Mesendoderm (in vitro differentiated cells): ENCODE results near the gene TNFRSF8.
A peak's percentile ranks its signal among the peaks of the same experiment; 100 is the strongest.

ENCODE experiments used
- DNase-seq: peaks from one replicate; pipeline ENCODE4 v3.0.0; 2013
- H2AK5ac ChIP-seq: 2 replicates; pipeline ENCODE4 v1.6.1; 2013; ENCODE audit warnings: low read length, inconsistent platforms
- H2BK120ac ChIP-seq: 2 replicates; pipeline ENCODE4 v1.6.1; 2013; ENCODE audit warnings: low read depth, mild to moderate bottlenecking, low read length, moderate library complexity, mixed read lengths
- H2BK15ac ChIP-seq: replicated peaks from 2 replicates; pipeline ENCODE4 v1.6.1; 2013; ENCODE audit warnings: low read depth, mild to moderate bottlenecking, moderate library complexity
- H2BK5ac ChIP-seq: 2 replicates; pipeline ENCODE4 v1.6.1; 2013; ENCODE audit warnings: low read length, inconsistent platforms
- H3K18ac ChIP-seq: 2 replicates; pipeline ENCODE4 v1.6.1; 2013; ENCODE audit warnings: mild to moderate bottlenecking, low read length, mixed read lengths
- H3K23ac ChIP-seq: one replicate; pipeline ENCODE4 v1.6.1; 2013; ENCODE audit warnings: low read length
- H3K27ac ChIP-seq: 2 replicates; pipeline ENCODE4 v1.5.1; 2013; ENCODE audit warnings: low read depth, mild to moderate bottlenecking, inconsistent platforms, low read length, moderate library complexity
- H3K27me3 ChIP-seq: 2 replicates; pipeline ENCODE4 v1.6.1; 2013; ENCODE audit warnings: low read length, control low read depth, mild to moderate bottlenecking, inconsistent platforms; ENCODE audit not compliant: insufficient read depth, poor library complexity
- H3K36me3 ChIP-seq: 2 replicates; pipeline ENCODE4 v1.6.1; 2013; ENCODE audit warnings: low read length, inconsistent platforms; ENCODE audit not compliant: control insufficient read depth, insufficient read depth
- H3K4ac ChIP-seq: one replicate; pipeline ENCODE4 v1.6.1; 2013; ENCODE audit warnings: low read depth, mild to moderate bottlenecking, low read length, moderate library complexity
- H3K4me1 ChIP-seq: 2 replicates; pipeline ENCODE4 v1.6.1; 2013; ENCODE audit warnings: low read depth, low read length, inconsistent platforms; ENCODE audit not compliant: control insufficient read depth
- H3K4me2 ChIP-seq: 2 replicates; pipeline ENCODE4 v1.6.1; 2013; ENCODE audit warnings: low read length
- H3K4me3 ChIP-seq: 2 replicates; pipeline ENCODE4 v1.5.1; 2013; ENCODE audit warnings: mild to moderate bottlenecking, low read length
- H3K56ac ChIP-seq: one replicate; pipeline ENCODE4 v1.6.1; 2013; ENCODE audit warnings: low read length
- H3K79me1 ChIP-seq: 2 replicates; pipeline ENCODE4 v1.6.1; 2013; ENCODE audit warnings: low read length, inconsistent platforms
- H3K79me2 ChIP-seq: 2 replicates; pipeline ENCODE4 v1.6.1; 2013; ENCODE audit warnings: mild to moderate bottlenecking, low read length; ENCODE audit not compliant: control insufficient read depth, insufficient read depth
- H3K9ac ChIP-seq: 2 replicates; pipeline ENCODE4 v1.6.1; 2013; ENCODE audit warnings: low read length, inconsistent platforms
- H4K5ac ChIP-seq: one replicate; pipeline ENCODE4 v1.6.1; 2013; ENCODE audit warnings: low read length
- H4K8ac ChIP-seq: one replicate; pipeline ENCODE4 v1.6.1; 2013; ENCODE audit warnings: low read depth, mild to moderate bottlenecking, control low read depth, low read length, moderate library complexity
- WGBS: extraction: QIAGEN DNeasy Blood & Tissue Kit; methylation state at CpG from one replicate; pipeline ENCODE4 v1.1.7; 2013; ENCODE audit warnings: low lambda C conversion rate, missing lambda C conversion rate; ENCODE audit not compliant: insufficient coverage; ENCODE audit errors: extremely low coverage; 5-methylcytosine and 5-hydroxymethylcytosine counted together

Gene TNFRSF8

GRCh38 chr1:12161662-12162458 lies 98.8 kb downstream of the TNFRSF8 start:
- H3K4me2 ChIP-seq = no peak overlapping the region
- H3K79me2 ChIP-seq = no peaks in the 10 kb centered on the region
- H2BK120ac ChIP-seq = no peak overlapping the region
- H3K56ac ChIP-seq = peak overlapping the region; percentile 60
- no peaks in the 10 kb centered on the region for H3K36me3 ChIP-seq
- peaks cover 10% of the 10 kb centered on the region for H3K4me1 ChIP-seq
- no peaks in the 10 kb centered on the region for H3K79me1 ChIP-seq
- no peak overlapping the region for H3K4me3 ChIP-seq
- no peak overlapping the region for H2AK5ac ChIP-seq
- no peak overlapping the region for H3K18ac ChIP-seq
- H3K27me3 ChIP-seq = no peaks in the 10 kb centered on the region
- no peak overlapping the region for H3K4ac ChIP-seq
- H4K5ac ChIP-seq = no peak overlapping the region
- no peak overlapping the region for H3K9ac ChIP-seq
- DNase-seq = peak; percentile 93
- no CpG with 5 or more reads among the region's 9 CpGs for WGBS
- H4K8ac ChIP-seq = no peak overlapping the region
- H3K23ac ChIP-seq = no peak overlapping the region
- no peak overlapping the region for H3K27ac ChIP-seq
- H2BK15ac ChIP-seq = no peak overlapping the region
- H2BK5ac ChIP-seq = no peak overlapping the region

GRCh38 chr1:12162459-12163137 lies 99.5 kb downstream of the TNFRSF8 start:
- no peak overlapping the region for H3K18ac ChIP-seq
- no peak overlapping the region for H3K27ac ChIP-seq
- H2BK120ac ChIP-seq = no peak overlapping the region
- H3K56ac ChIP-seq = no peak overlapping the region
- H3K9ac ChIP-seq = no peak overlapping the region
- H2BK15ac ChIP-seq = no peak overlapping the region
- H3K4me3 ChIP-seq = no peak overlapping the region
- no peak overlapping the region for H3K4ac ChIP-seq
- H3K79me2 ChIP-seq = no peaks in the 10 kb centered on the region
- peaks cover 10% of the 10 kb centered on the region for H3K4me1 ChIP-seq
- no peak overlapping the region for H3K23ac ChIP-seq
- H4K5ac ChIP-seq = no peak overlapping the region
- no CpG with 5 or more reads among the region's 11 CpGs for WGBS
- peaks cover 2% of the 10 kb centered on the region for H3K27me3 ChIP-seq
- DNase-seq = no peak
- no peak overlapping the region for H2BK5ac ChIP-seq
- no peaks in the 10 kb centered on the region for H3K79me1 ChIP-seq
- no peak overlapping the region for H4K8ac ChIP-seq
- H2AK5ac ChIP-seq = no peak overlapping the region
- H3K36me3 ChIP-seq = no peaks in the 10 kb centered on the region
- H3K4me2 ChIP-seq = no peak overlapping the region

- Histone ChIP-seq H2BK5ac (no peak overlapping the region), H3K79me2 (no peaks in the 10 kb centered on the region), H3K18ac (no peak overlapping the region), H2BK15ac (no peak overlapping the region), H2BK120ac (no peak overlapping the region), H3K27me3 (peaks cover 2% of the 10 kb centered on the region), H4K5ac (no peak overlapping the region), H3K56ac (no peak overlapping the region), H2AK5ac (no peak overlapping the region), H3K4me3 (no peak overlapping the region), H3K4ac (no peak overlapping the region), H3K9ac (no peak overlapping the region), H3K36me3 (no peaks in the 10 kb centered on the region), H3K4me2 (no peak overlapping the region), H3K79me1 (no peaks in the 10 kb centered on the region), H3K27ac (no peak overlapping the region), H3K23ac (no peak overlapping the region), H4K8ac (no peak overlapping the region), H3K4me1 (peaks cover 7% of the 10 kb centered on the region)
- no CpG with 5 or more reads among the region's 9 CpGs for whole genome bisulfite sequencing
- no peak for DNase-seq
Observed at GRCh38 chr1:12163210-12163609, 100.1 kb downstream of the TNFRSF8 start.

GRCh38 chr1:12164210-12164609 lies 101.1 kb downstream of the TNFRSF8 start:
- Histone ChIP-seq H2AK5ac (no peak overlapping the region), H2BK120ac (no peak overlapping the region), H4K5ac (no peak overlapping the region), H3K4me2 (no peak overlapping the region), H3K79me2 (no peaks in the 10 kb centered on the region), H3K27me3 (peaks cover 2% of the 10 kb centered on the region), H4K8ac (no peak overlapping the region), H3K79me1 (no peaks in the 10 kb centered on the region), H3K4ac (no peak overlapping the region), H3K23ac (no peak overlapping the region), H3K4me3 (no peak overlapping the region), H3K9ac (no peak overlapping the region), H3K56ac (no peak overlapping the region), H3K27ac (no peak overlapping the region), H2BK15ac (no peak overlapping the region), H3K18ac (no peak overlapping the region), H3K36me3 (no peaks in the 10 kb centered on the region), H3K4me1 (peaks cover 5% of the 10 kb centered on the region), H2BK5ac (no peak overlapping the region)
- WGBS = no CpG with 5 or more reads among the region's 5 CpGs
- no peak for DNase-seq

GRCh38 chr1:12165342-12165741 lies 102.2 kb downstream of the TNFRSF8 start:
- H2BK120ac ChIP-seq = no peak overlapping the region
- H4K8ac ChIP-seq = no peak overlapping the region
- no peaks in the 10 kb centered on the region for H3K79me1 ChIP-seq
- peaks cover 2% of the 10 kb centered on the region for H3K27me3 ChIP-seq
- H3K36me3 ChIP-seq = no peaks in the 10 kb centered on the region
- H3K27ac ChIP-seq = no peak overlapping the region
- H3K79me2 ChIP-seq = no peaks in the 10 kb centered on the region
- WGBS = no CpG with 5 or more reads among the region's 4 CpGs
- no peak overlapping the region for H3K4me3 ChIP-seq
- peaks cover 5% of the 10 kb centered on the region for H3K4me1 ChIP-seq
- H2AK5ac ChIP-seq = no peak overlapping the region
- DNase-seq = no peak
- no peak overlapping the region for H3K56ac ChIP-seq
- no peak overlapping the region for H2BK5ac ChIP-seq
- H3K9ac ChIP-seq = no peak overlapping the region
- no peak overlapping the region for H3K4ac ChIP-seq
- H3K18ac ChIP-seq = no peak overlapping the region
- H4K5ac ChIP-seq = no peak overlapping the region
- no peak overlapping the region for H2BK15ac ChIP-seq
- H3K4me2 ChIP-seq = no peak overlapping the region
- H3K23ac ChIP-seq = no peak overlapping the region
